ENCODE results near the gene PPARGC1A.

The PPARGC1A gene

GRCh38 chr4:23878912-23879732, 10.7 kb downstream of the PPARGC1A start:
- no peaks in the 10 kb centered on the region for H3K9me3 Mint-ChIP-seq
- no peaks in the 10 kb centered on the region for H3K27me3 Mint-ChIP-seq (ENCODE audit: low read depth)
- no peaks in the 10 kb centered on the region for H3K4me1 Mint-ChIP-seq (ENCODE audit: low read depth)
- no peaks in the 10 kb centered on the region for H3K36me3 Mint-ChIP-seq (ENCODE audit: low read depth)
- H3K27ac Mint-ChIP-seq: no peak overlapping the region
- H3K4me3 Mint-ChIP-seq: no peak overlapping the region

GRCh38 chr4:23878246-23878891, 11.5 kb downstream of the PPARGC1A start:
- H3K27me3 Mint-ChIP-seq (ENCODE audit: low read depth): no peaks in the 10 kb centered on the region
- H3K9me3 Mint-ChIP-seq: no peaks in the 10 kb centered on the region
- no peak overlapping the region for H3K27ac Mint-ChIP-seq
- no peaks in the 10 kb centered on the region for H3K4me1 Mint-ChIP-seq (ENCODE audit: low read depth)
- no peaks in the 10 kb centered on the region for H3K36me3 Mint-ChIP-seq (ENCODE audit: low read depth)
- no peak overlapping the region for H3K4me3 Mint-ChIP-seq

GRCh38 chr4:23877758-23878229, 12.1 kb downstream of the PPARGC1A start:
- no peaks in the 10 kb centered on the region for H3K36me3 Mint-ChIP-seq (ENCODE audit: low read depth)

GRCh38 chr4:23876418-23877089, 13.3 kb downstream of the PPARGC1A start:
- H3K36me3 Mint-ChIP-seq (ENCODE audit: low read depth): no peaks in the 10 kb centered on the region
- H3K4me1 Mint-ChIP-seq (ENCODE audit: low read depth): no peaks in the 10 kb centered on the region
- H3K27ac Mint-ChIP-seq: no peak overlapping the region
- H3K4me3 Mint-ChIP-seq: no peak overlapping the region
- H3K27me3 Mint-ChIP-seq (ENCODE audit: low read depth): no peaks in the 10 kb centered on the region
- no peaks in the 10 kb centered on the region for H3K9me3 Mint-ChIP-seq

More at GRCh38 chr4:23877758-23878229, 12.1 kb downstream of the PPARGC1A start:
- H3K27ac Mint-ChIP-seq: no peak overlapping the region
- H3K9me3 Mint-ChIP-seq: no peaks in the 10 kb centered on the region
- no peaks in the 10 kb centered on the region for H3K4me1 Mint-ChIP-seq (ENCODE audit: low read depth)
- H3K27me3 Mint-ChIP-seq (ENCODE audit: low read depth): no peaks in the 10 kb centered on the region
- no peak overlapping the region for H3K4me3 Mint-ChIP-seq

- no peaks in the 10 kb centered on the region for H3K36me3 Mint-ChIP-seq (ENCODE audit: low read depth)
- no peaks in the 10 kb centered on the region for H3K4me1 Mint-ChIP-seq (ENCODE audit: low read depth)
- H3K27me3 Mint-ChIP-seq (ENCODE audit: low read depth): no peaks in the 10 kb centered on the region
- no peak overlapping the region for H3K4me3 Mint-ChIP-seq
- no peaks in the 10 kb centered on the region for H3K9me3 Mint-ChIP-seq
- no peak overlapping the region for H3K27ac Mint-ChIP-seq
These were observed 14.5 kb downstream of the PPARGC1A start for GRCh38 chr4:23875317-23875716.

GRCh38 chr4:23874536-23874901, 15.3 kb downstream of the PPARGC1A start:
- no peak overlapping the region for H3K27ac Mint-ChIP-seq
- H3K4me1 Mint-ChIP-seq (ENCODE audit: low read depth): no peaks in the 10 kb centered on the region
- H3K4me3 Mint-ChIP-seq: no peak overlapping the region
- H3K36me3 Mint-ChIP-seq (ENCODE audit: low read depth): no peaks in the 10 kb centered on the region
- no peaks in the 10 kb centered on the region for H3K9me3 Mint-ChIP-seq
- H3K27me3 Mint-ChIP-seq (ENCODE audit: low read depth): no peaks in the 10 kb centered on the region

GRCh38 chr4:23873717-23874535, 15.9 kb downstream of the PPARGC1A start:
- Mint-ChIP-seq H3K27ac (no peak overlapping the region), H3K36me3 (ENCODE audit: low read depth) (no peaks in the 10 kb centered on the region), H3K9me3 (no peaks in the 10 kb centered on the region)

GRCh38 chr4:23871426-23871825, 18.4 kb downstream of the PPARGC1A start:
- H3K36me3 Mint-ChIP-seq (ENCODE audit: low read depth): no peaks in the 10 kb centered on the region
- no peak overlapping the region for H3K4me3 Mint-ChIP-seq
- H3K4me1 Mint-ChIP-seq (ENCODE audit: low read depth): no peaks in the 10 kb centered on the region
- H3K27ac Mint-ChIP-seq: no peak overlapping the region
- H3K9me3 Mint-ChIP-seq: no peaks in the 10 kb centered on the region
- no peaks in the 10 kb centered on the region for H3K27me3 Mint-ChIP-seq (ENCODE audit: low read depth)

More at GRCh38 chr4:23873717-23874535, 15.9 kb downstream of the PPARGC1A start:
- H3K4me1 Mint-ChIP-seq (ENCODE audit: low read depth): no peaks in the 10 kb centered on the region
- no peaks in the 10 kb centered on the region for H3K27me3 Mint-ChIP-seq (ENCODE audit: low read depth)
- no peak overlapping the region for H3K4me3 Mint-ChIP-seq

GRCh38 chr4:23866450-23867075, 23.3 kb downstream of the PPARGC1A start:
- H3K9me3 Mint-ChIP-seq: no peaks in the 10 kb centered on the region
- H3K36me3 Mint-ChIP-seq (ENCODE audit: low read depth): no peaks in the 10 kb centered on the region
- H3K4me1 Mint-ChIP-seq (ENCODE audit: low read depth): no peaks in the 10 kb centered on the region
- H3K4me3 Mint-ChIP-seq: no peak overlapping the region
- no peak overlapping the region for H3K27ac Mint-ChIP-seq
- no peaks in the 10 kb centered on the region for H3K27me3 Mint-ChIP-seq (ENCODE audit: low read depth)

- H3K27me3 Mint-ChIP-seq (ENCODE audit: low read depth): no peaks in the 10 kb centered on the region
- no peaks in the 10 kb centered on the region for H3K4me1 Mint-ChIP-seq (ENCODE audit: low read depth)
- no peaks in the 10 kb centered on the region for H3K36me3 Mint-ChIP-seq (ENCODE audit: low read depth)
- H3K9me3 Mint-ChIP-seq: no peaks in the 10 kb centered on the region
- no peak overlapping the region for H3K27ac Mint-ChIP-seq
- H3K4me3 Mint-ChIP-seq: no peak overlapping the region
These were observed 27.9 kb downstream of the PPARGC1A start for GRCh38 chr4:23861897-23862296.

- no peak overlapping the region for H3K27ac Mint-ChIP-seq
- no peaks in the 10 kb centered on the region for H3K9me3 Mint-ChIP-seq
- no peaks in the 10 kb centered on the region for H3K36me3 Mint-ChIP-seq (ENCODE audit: low read depth)
- no peak overlapping the region for H3K4me3 Mint-ChIP-seq
- no peaks in the 10 kb centered on the region for H3K27me3 Mint-ChIP-seq (ENCODE audit: low read depth)
- no peaks in the 10 kb centered on the region for H3K4me1 Mint-ChIP-seq (ENCODE audit: low read depth)
These were observed 28.9 kb downstream of the PPARGC1A start for GRCh38 chr4:23860919-23861318.

GRCh38 chr4:23857367-23857959, 32.4 kb downstream of the PPARGC1A start:
- Mint-ChIP-seq H3K4me1 (ENCODE audit: low read depth) (no peaks in the 10 kb centered on the region), H3K9me3 (no peaks in the 10 kb centered on the region), H3K36me3 (ENCODE audit: low read depth) (no peaks in the 10 kb centered on the region), H3K27ac (no peak overlapping the region), H3K4me3 (no peak overlapping the region), H3K27me3 (ENCODE audit: low read depth) (no peaks in the 10 kb centered on the region)

- Mint-ChIP-seq H3K27ac (no peak overlapping the region), H3K9me3 (no peaks in the 10 kb centered on the region), H3K36me3 (ENCODE audit: low read depth) (no peaks in the 10 kb centered on the region), H3K27me3 (ENCODE audit: low read depth) (no peaks in the 10 kb centered on the region), H3K4me1 (ENCODE audit: low read depth) (no peaks in the 10 kb centered on the region), H3K4me3 (no peak overlapping the region)
These were observed 33.2 kb downstream of the PPARGC1A start for GRCh38 chr4:23856630-23857029.
